ENCODE measurements around the gene AK4. TPM values are rescaled to one million over a fixed set of nuclear protein-coding genes. Genes with fewer than 3 reads are reported as not detected.

The AK4 gene
- total RNA-seq, 1 donor from 2014 or later = 36.6 TPM

DNA sequence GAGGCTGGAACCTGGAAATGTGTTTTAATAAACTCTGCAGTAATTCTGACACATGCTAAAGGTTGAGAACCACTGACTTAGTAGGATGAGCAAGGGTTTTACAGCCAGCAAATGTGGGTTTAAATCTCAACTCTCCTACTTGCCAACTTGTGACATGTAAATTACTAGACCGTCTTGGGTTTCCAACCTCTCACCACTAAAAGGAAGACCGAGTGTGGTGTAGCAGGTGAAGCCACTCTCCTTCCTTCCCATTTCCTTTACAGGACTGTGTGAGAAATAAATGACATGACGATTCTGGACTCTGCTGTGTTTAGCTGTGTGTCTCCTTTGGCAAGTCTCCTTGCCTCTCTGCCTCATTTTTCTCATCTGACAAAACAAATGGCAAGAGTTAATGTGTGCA is 111.8 kb downstream of the AK4 start:
- no peak for DNase-seq (ENCODE audit: low read depth)
- H3K4me3 ChIP-seq (ENCODE audit: low read depth, low read length) = no peak overlapping the region
- TF ChIP-seq, protein P1, sequence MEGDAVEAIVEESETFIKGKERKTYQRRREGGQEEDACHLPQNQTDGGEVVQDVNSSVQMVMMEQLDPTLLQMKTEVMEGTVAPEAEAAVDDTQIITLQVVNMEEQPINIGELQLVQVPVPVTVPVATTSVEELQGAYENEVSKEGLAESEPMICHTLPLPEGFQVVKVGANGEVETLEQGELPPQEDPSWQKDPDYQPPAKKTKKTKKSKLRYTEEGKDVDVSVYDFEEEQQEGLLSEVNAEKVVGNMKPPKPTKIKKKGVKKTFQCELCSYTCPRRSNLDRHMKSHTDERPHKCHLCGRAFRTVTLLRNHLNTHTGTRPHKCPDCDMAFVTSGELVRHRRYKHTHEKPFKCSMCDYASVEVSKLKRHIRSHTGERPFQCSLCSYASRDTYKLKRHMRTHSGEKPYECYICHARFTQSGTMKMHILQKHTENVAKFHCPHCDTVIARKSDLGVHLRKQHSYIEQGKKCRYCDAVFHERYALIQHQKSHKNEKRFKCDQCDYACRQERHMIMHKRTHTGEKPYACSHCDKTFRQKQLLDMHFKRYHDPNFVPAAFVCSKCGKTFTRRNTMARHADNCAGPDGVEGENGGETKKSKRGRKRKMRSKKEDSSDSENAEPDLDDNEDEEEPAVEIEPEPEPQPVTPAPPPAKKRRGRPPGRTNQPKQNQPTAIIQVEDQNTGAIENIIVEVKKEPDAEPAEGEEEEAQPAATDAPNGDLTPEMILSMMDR (conservative IDR thresholded peaks at IDR 0.05; ENCODE audit: low read depth, low read length) = no peak

DNA sequence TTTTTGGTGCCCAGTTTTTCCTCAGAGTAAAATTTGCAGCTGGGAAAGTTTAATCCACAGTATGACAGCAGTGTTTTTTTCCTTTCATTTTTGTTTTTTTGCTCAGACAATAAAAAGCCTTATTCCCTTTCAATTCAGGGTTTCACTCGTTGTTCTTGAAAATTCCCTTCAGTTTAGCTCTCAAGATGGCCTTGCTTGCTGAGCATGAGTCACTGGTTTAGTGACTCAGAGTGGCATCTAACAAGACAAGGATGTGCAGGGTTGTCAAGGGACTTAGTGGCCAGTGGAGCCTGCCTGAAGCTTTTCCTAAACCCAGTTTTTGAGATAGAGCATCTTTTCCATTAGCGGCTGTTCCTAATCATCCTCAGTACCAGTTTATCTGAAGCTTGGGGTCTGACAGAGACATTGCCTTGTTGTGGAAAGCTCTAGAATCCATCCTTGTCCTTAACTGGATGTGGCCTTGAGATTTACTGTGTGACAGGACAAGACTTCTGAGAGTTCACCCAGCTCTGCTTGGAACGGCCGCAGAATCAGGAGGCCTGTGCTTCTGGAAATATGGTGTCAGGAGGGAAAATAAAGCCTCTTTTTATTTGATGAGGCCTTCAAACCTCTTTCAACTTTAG is 113.0 kb downstream of the AK4 start:
- peak; percentile 60 for DNase-seq (ENCODE audit: low read depth)
- no peak overlapping the region for H3K4me3 ChIP-seq (ENCODE audit: low read depth, low read length)
- TF ChIP-seq, protein P1 (conservative IDR thresholded peaks at IDR 0.05; ENCODE audit: low read depth, low read length) = no peak

DNA sequence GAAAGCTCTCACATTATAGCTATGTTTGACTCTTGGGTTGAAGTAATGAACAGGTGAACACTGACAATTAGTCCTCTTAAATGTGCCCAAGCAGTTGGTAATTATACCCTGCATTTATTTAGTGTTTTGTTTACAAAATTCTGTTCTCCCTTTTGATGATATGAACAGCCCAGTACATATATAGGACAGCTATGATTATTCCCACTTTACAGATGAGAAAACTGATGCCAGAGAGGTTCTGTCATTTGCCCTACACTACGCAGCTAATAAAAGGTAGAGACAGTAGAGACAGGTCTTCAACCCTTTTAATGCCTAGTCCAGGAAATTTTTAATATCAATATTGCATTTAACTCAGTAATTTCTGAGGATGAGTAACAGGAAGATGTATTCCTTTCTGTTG is 115.3 kb downstream of the AK4 start:
- TF ChIP-seq, protein P1 (conservative IDR thresholded peaks at IDR 0.05; ENCODE audit: low read depth, low read length) = no peak
- DNase-seq (ENCODE audit: low read depth) = no peak
- no peak overlapping the region for H3K4me3 ChIP-seq (ENCODE audit: low read depth, low read length)

DNA sequence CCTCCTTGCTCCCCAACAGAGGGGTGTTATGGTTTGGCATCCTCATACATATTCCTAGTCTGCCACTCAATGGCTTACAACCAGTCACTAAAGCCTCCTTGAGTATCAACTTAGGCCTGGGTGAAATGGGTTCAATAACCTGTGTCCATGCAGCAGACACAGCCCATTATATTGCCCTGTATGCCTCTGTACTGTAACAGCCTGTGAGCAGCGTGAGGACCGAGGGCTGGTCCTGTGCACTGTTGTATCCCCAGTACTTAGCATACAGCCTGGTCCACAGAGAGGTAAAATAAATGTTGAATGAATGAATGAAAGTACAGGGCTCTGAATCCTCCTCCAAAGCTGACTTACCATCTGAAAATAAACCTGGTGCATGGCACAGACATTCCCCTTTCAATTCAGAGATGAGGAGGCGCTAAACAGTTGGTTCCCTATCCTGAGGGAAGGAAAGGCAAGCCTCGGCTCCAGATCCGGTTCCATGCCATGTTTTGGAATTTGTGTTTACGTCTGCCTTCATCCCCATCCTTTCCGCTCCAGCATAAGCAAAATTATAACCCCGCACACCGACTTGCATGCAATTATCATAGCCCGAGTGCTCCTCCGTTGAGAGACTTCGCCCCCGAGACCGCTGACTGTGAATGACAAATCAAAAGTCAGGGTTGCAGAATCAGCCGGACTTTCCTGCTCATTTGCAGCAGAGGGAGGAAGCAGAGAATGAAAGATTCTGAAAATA is 116.4 kb downstream of the AK4 start:
- TF ChIP-seq, protein P1 (conservative IDR thresholded peaks at IDR 0.05; ENCODE audit: low read depth, low read length) = no peak
- DNase-seq (ENCODE audit: low read depth) = no peak
- H3K4me3 ChIP-seq (ENCODE audit: low read depth, low read length) = peak overlapping the region; percentile 64

DNA sequence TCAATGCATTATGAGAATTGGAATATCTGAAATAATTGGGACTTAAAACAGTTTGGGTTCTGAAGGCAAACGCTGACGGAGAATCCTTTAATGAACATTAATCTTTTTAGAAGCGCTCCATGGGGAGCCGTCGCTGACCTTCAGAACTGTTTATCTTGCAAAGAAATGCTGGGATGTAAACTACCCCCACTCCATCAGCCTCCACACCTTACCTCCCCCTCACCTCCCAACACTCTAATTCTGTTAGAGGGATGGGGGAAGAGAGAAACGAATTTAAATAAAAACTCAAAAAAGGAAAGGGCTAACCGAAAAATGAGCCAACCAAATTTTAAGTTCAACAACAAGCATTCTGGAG is 117.3 kb downstream of the AK4 start:
- TF ChIP-seq, protein P1 (conservative IDR thresholded peaks at IDR 0.05; ENCODE audit: low read depth, low read length) = no peak
- DNase-seq (ENCODE audit: low read depth) = no peak
- H3K4me3 ChIP-seq (ENCODE audit: low read depth, low read length) = peak overlapping the region; percentile 64

DNA sequence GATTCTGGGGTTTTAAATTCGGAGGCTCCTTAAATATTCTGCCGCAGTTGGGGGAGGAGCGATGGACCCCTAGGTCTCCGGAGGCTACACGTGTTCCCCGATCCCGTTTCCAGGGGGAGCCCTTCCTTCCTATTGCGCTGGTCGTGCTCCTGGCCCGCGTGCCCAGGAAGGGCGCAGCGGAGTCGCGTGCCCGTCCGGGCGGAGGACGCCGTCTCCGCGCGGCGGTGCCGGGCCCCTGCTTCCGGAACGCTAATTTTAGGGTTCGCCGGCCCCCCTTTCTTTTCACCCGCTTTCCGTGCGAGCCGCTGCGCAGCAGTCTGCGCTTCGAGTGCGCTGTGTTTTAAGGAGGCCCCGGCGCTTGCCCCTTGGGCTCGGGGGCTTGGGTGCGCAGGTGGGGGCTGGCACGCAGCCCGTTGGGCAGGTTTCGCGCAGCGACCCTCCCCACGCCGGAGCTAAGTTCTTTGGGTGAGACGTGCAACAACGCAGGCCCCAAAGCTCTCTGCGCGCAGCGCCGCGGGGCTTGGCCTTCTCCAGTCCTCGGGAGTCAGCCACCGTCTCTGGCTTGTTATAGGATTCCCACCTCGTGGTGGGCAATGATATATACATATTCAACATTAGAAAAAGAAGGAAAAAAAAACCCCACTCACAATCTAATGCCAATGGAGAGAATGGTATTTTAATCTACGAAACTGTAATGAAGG is 117.8 kb downstream of the AK4 start:
- DNase-seq (ENCODE audit: low read depth) = no peak
- H3K4me3 ChIP-seq (ENCODE audit: low read depth, low read length) = peak overlapping the region; percentile 64

More for the DNA sequence above, 117.8 kb downstream of the AK4 start:
- TF ChIP-seq, protein P1 (conservative IDR thresholded peaks at IDR 0.05; ENCODE audit: low read depth, low read length) = peak; percentile 51
